ENCODE measurements around the gene MSMP. TPM values are rescaled to one million over a fixed set of nuclear protein-coding genes. Genes with fewer than 3 reads are reported as not detected.

Gene MSMP
- total RNA-seq: not detected

GRCh38 chr9:35754264-35754663, at the start of gene MSMP:
Gene MSMP, minus strand, starts transcription at chr9:35754276. Its CDS starts 147 bp downstream, at chr9:35754129.
- no peak for DNase-seq (ENCODE audit: extremely low spot score in 2 of 2)
- H3K9me3 ChIP-seq: no peaks in the 10 kb centered on the region
- H3K27ac ChIP-seq: no peak within 1 kb of the TSS
- TF ChIP-seq POLR2AphosphoS5 (IDR thresholded peaks at IDR 0.05; ENCODE audit: insufficient read depth in 1 of 2, low read depth in 1 of 2) (no peak), CTCF (IDR thresholded peaks at IDR 0.05) (no peak), POLR2A (IDR thresholded peaks at IDR 0.05) (no peak)
- H3K4me3 ChIP-seq: no peak within 1 kb of the TSS
- peaks cover 0 to 40% of the 10 kb centered on the region in 2 donors for H3K36me3 ChIP-seq
- no peaks in the 10 kb centered on the region for H3K27me3 ChIP-seq
- intact Hi-C loops (cut with DNase I): loop anchor here (10.0 kb wide), 1 partner anchor 1441 kb away; no protein-coding TSS in a partner anchor
- H3K4me1 ChIP-seq: peaks cover 37% of the 10 kb centered on the region

GRCh38 chr9:35801328-35802128, 47.5 kb upstream of the MSMP start:
- Histone ChIP-seq H3K4me3 (no peak overlapping the region), H3K36me3 (peaks cover 0 to 24% of the 10 kb centered on the region in 2 donors), H3K9me3 (no peaks in the 10 kb centered on the region), H3K27me3 (no peaks in the 10 kb centered on the region), H3K27ac (no peak overlapping the region), H3K4me1 (peaks cover 5% of the 10 kb centered on the region)
- intact Hi-C loops (cut with DNase I): no loop called here
- DNase-seq (ENCODE audit: extremely low spot score in 2 of 2): no peak
- TF ChIP-seq POLR2A (IDR thresholded peaks at IDR 0.05): no peak
- TF ChIP-seq CTCF (IDR thresholded peaks at IDR 0.05): no peak
- TF ChIP-seq POLR2AphosphoS5 (IDR thresholded peaks at IDR 0.05; ENCODE audit: insufficient read depth in 1 of 2, low read depth in 1 of 2): no peak

GRCh38 chr9:35800530-35800929, 46.5 kb upstream of the MSMP start:
- Histone ChIP-seq H3K4me1 (peaks cover 15% of the 10 kb centered on the region), H3K9me3 (no peaks in the 10 kb centered on the region)

GRCh38 chr9:35798658-35799374, 44.7 kb upstream of the MSMP start:
- H3K36me3 ChIP-seq: peaks cover 0 to 15% of the 10 kb centered on the region in 2 donors
- H3K27me3 ChIP-seq: no peaks in the 10 kb centered on the region
- TF ChIP-seq POLR2AphosphoS5 (IDR thresholded peaks at IDR 0.05; ENCODE audit: insufficient read depth in 1 of 2, low read depth in 1 of 2) (peak in 1 of 2 donors; percentile 79), POLR2A (IDR thresholded peaks at IDR 0.05) (no peak)
- no peak for DNase-seq (ENCODE audit: extremely low spot score in 2 of 2)
- H3K4me3 ChIP-seq: no peak overlapping the region
- H3K27ac ChIP-seq: no peak overlapping the region
- H3K9me3 ChIP-seq: no peaks in the 10 kb centered on the region
- intact Hi-C loops (cut with DNase I): loop anchor here (5.0 kb wide), 1 partner anchor 48 kb away; no protein-coding TSS in a partner anchor
- H3K4me1 ChIP-seq: peaks cover 31% of the 10 kb centered on the region

More at GRCh38 chr9:35800530-35800929, 46.5 kb upstream of the MSMP start:
- Histone ChIP-seq H3K36me3 (peaks cover 0 to 15% of the 10 kb centered on the region in 2 donors), H3K4me3 (no peak overlapping the region), H3K27me3 (no peaks in the 10 kb centered on the region), H3K27ac (no peak overlapping the region)
- TF ChIP-seq POLR2AphosphoS5 (IDR thresholded peaks at IDR 0.05; ENCODE audit: insufficient read depth in 1 of 2, low read depth in 1 of 2): no peak
- intact Hi-C loops (cut with DNase I): no loop called here
- DNase-seq (ENCODE audit: extremely low spot score in 2 of 2): no peak

- Histone ChIP-seq H3K27me3 (no peaks in the 10 kb centered on the region), H3K36me3 (peaks cover 0 to 10% of the 10 kb centered on the region in 2 donors), H3K9me3 (no peaks in the 10 kb centered on the region), H3K4me3 (no peak overlapping the region), H3K27ac (no peak overlapping the region), H3K4me1 (peaks cover 44% of the 10 kb centered on the region)
- no peak for DNase-seq (ENCODE audit: extremely low spot score in 2 of 2)
- TF ChIP-seq POLR2A (IDR thresholded peaks at IDR 0.05): no peak
- TF ChIP-seq CTCF (IDR thresholded peaks at IDR 0.05): no peak
- no peak for TF ChIP-seq POLR2AphosphoS5 (IDR thresholded peaks at IDR 0.05; ENCODE audit: insufficient read depth in 1 of 2, low read depth in 1 of 2)
- intact Hi-C loops (cut with DNase I): loop anchor here (5.0 kb wide), 1 partner anchor 50 kb away; no protein-coding TSS in a partner anchor
Measured at GRCh38 chr9:35797311-35798109, 43.4 kb upstream of the MSMP start.

Data from vagina (tissue), 2 donors.